Activated CD4-positive, alpha-beta T cell treated with anti-CD3 and anti-CD28 coated beads for 24 hours (primary cell): Measurements from ENCODE around the gene SRGAP1.
"Not testable (repeated sequence)": the region's sequence is repeated elsewhere in the genome, so short reads cannot be mapped to it uniquely, and the experiment has no call there.

Source experiments
- DNase-seq, 2 donors: peaks; one replicate each; pipeline ENCODE4 v3.0.0-alpha.2; 2020; ENCODE audit warnings: low read depth in 2 of 2

SRGAP1 gene

DNA sequence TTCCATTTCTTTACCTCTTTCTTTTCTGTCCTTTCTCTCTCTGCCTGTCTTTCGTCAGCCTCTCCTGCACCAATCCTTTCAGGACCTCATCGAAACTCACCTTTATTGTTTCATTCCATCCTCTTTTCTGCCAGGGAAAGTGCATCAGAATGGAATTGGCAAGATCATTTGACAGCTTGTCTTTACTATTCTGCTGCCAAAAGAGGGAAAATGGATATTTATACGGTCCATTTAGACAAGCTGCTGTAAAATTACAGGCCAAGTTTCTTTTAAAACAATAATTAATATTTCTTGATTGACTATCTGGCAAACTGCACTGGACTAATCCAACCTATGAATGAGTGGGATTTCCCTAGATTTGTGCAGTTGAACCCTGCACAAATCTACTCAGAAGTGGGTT lies 7.6 kb upstream of the SRGAP1 start:
- no peak for DNase-seq

DNA sequence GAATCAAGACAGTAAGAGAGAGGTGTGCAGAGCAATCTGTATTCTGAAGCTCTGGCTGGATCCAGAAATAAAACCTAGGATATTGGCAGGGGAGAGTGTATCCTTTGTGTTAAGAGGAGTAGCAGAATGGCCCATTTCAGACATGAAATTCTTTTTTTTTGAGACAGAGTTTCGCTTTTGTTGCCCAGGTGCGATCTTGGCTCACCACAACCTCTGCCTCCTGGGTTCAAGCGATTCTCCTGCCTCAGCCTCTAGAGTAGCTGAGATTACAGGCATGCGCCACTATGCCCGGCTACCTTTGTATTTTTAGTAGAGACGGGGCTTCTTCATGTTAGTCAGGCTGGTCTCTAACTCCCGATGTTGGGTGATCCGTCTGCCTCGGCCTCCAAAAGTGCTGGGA lies 6.1 kb upstream of the SRGAP1 start:
- no peak for DNase-seq

DNA sequence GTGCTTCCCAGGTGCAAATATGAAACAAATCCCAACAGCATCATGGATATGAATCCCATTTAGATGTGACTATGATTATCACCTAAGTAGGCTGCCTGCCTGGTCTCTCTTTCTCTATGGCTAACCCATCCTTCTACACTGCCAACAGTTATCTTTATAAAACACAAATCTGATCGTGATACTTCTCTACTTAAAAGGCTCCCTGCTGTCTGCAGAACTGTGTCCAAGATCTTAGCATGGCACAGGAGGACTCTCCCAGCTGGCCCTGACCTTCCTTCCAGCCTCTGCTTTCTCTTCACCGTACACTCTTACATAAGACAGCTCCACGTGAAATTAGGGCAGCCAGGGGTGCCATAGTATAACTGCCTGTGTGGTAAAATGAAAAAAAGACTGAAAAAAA lies 3.5 kb upstream of the SRGAP1 start:
- no peak for DNase-seq

DNA sequence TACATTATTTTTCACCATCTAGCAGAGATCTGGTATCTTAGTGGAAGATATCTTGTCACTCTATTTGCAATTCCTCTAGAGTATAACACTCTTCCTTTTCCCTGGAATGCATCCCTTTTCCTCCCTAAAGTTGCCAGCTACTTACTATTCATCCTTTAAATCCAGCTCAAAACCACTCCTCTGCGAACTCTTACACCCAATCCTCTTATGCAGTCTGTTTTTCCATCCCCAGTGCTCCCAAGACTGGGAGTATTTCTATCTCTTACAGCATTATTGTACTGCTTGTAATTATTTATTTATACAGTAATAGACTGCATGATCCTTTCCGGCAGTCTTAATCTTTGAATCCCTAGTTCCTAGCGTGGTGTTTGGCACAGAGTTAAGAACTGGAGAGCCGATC lies 2.9 kb upstream of the SRGAP1 start:
- DNase-seq: no peak

DNA sequence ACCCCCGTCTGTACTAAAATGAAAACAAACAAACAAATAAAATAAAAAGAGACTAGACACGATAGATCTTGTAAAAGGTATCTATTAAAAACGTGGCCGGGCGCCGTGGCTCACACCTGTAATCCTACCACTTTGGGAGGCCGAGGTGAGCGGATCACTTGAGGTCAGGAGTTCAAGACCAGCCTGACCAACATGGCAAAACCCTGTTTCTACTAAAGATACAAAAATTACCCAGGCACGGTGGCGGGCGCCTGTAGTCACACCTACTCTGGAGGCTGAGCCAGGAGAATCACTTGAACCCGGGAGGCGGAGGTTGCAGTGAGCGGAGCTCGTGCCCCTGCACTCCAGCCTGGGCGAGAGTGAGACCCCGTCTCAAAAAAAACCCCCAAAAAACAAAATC lies 1.8 kb upstream of the SRGAP1 start:
- DNase-seq: not testable (repeated sequence)

DNA sequence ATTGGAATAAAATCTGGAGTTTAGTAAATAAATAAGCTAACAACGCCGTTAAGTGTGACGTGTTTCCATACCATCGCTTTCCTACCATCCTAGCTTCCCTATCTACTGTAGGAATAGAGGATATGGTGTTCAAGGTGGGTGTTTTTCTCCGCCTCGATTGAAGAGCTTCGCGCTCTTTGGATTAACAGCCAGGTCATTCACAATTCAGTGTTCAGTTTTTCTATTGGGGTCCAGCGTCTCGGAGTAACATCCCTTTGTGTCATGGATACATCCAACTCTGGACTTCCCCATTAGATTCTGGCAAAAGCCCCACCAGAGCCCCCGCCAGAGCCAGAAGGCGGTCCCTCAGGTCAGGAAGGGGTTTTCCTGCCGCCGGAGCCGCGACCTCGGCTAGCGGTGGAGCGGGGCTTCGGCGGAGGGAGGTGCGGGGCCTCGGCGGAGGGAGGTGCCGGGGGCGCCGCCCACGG lies 1.2 kb upstream of the SRGAP1 start:
- no peak for DNase-seq

DNA sequence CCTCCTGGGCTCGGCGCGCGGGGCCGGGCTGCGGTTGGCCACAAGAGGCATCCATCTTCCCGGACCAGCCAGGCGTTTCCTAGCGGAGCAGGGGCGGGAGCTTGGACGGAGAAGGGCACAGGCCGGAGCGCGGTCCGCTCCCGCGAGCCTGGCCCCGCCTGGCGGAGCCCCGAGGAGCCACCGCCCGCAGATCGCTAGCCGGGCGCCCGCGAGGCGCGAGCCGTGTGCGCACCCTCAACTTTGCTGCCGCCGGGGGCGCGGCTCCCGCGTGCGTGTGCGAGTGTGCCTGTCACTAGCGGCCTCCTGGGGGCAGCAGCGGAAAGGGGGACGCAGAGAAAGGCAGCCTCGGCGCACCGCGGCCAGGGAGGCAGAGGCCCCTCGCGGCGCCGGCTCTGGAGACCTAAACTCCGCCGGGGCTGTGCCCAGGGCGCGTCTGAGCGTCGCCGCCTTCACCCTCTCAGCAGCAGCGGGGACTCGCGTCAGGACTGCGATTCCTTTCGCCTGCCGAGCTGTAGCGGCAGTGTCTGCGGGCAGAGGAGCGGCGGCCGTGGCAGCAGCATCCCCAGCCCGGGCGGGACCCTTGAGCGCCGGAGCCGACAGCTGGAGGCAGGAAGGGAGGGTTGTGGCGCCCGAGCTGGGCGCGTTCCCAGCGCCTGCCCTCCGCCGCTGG lies 644 bp upstream of the SRGAP1 start:
- peak; percentile 51 to 66 for DNase-seq

DNA sequence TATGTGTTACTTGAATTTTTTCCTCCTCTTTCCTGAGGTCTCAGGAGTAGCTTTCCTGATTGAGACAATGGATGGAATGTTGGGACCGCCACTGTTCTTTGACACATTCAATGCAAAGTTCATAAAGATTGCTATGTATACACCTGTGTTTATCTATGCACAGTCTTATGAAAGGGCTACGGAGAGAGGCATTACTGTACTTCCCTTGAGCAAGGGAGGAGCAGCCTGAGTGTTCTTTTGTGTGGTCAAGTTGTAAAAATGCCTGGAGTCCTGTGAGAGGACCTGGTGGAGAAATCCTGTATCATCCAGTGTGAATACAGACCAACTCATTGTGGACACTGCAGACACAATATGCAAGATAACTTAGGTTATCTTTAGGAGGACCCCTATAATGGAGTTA lies 1.2 kb downstream of the SRGAP1 start:
- no peak for DNase-seq

DNA sequence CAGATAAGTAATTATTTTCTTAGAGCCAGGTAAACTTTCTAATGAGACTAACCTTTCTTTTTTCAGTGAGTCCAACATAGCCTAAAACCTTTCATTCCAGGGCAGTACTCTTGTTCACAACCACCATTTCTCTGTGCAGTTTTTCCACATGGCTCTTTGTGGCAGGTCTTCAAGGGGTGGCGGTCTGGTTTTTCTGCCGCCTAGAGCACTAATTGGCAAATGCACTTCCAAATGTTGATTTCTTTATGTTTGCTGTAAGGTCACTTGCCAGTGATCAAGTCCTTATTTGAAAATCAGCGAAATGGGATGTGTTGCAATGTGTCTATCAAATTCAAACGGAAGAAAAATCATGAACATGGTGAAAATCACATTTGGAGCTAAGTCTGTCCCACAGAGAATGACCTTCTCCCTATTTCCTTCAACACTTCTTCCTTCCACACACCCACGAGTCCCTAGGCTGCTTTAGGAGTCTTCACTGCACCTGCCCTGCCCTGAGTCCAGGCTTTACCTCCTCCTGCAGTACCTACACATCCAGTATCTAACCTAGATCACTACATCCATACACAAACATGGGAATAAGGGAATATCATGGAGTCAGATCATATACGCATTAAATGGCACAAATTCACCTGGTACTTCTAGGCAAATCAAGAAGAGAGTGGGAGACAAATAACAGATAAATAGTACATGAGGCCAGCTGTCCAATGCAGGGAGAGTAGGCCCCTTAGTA lies 1.9 kb downstream of the SRGAP1 start:
- no peak for DNase-seq

DNA sequence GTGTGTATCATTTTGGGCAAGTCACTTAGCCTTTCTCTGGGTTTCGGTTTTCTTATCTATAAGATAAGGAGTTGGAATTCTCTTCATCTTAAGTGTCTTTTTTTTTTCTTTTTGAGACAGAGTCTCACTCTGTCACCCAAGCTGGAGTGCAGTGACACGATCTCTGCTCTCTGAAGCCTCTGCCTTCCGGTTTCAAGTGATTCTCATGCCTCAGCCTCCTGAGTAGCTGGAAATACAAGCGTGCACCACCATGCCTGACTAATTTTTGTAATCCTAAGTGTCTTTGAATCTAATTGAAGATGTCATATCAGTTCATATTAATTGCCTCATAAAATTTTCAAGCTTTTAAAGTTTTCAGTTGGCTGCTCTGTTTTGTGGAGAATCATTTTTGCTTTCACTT lies 4.0 kb downstream of the SRGAP1 start:
- DNase-seq: no peak

DNA sequence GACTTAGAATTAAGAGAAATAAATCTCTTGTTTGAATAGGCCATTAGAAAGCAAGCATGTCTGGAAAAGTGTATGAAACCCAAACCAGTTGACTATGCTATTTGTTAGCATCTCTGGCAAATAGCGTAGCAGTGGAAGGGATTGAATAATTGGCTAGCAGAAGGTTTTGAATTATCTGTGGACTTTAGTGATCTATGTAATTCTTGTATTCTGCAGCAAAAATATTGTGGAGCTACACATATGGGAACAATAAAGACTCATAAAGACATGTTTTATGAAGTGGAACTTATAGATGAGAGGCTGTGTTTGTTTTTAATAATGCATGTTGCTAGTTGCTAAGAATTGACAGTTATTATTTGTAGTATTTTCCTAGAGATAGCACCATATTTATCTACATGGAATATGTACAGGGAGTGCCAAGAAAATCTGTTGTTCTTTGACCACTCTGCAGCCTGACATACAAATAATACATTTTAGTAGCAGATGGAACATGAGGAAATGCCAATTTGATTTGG lies 4.7 kb downstream of the SRGAP1 start:
- no peak for DNase-seq

DNA sequence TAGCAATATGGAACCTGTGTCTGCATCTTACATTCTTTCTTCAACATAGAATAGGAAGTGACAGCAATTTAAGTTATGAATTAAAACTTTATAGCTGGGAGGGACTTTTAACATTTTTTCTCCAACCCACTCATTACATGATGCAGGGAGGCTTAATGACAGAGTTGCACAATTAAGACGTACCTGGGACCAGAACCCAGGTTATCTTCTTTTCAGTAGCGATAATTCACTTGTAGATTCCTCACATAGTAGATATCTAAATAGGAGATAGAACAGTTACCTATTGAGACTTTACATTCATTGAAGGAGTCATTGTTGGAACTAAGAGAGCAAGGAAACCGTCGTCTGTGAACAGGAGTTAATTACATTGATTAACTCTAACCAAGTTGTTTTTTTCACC lies 5.1 kb downstream of the SRGAP1 start:
- no peak for DNase-seq

DNA sequence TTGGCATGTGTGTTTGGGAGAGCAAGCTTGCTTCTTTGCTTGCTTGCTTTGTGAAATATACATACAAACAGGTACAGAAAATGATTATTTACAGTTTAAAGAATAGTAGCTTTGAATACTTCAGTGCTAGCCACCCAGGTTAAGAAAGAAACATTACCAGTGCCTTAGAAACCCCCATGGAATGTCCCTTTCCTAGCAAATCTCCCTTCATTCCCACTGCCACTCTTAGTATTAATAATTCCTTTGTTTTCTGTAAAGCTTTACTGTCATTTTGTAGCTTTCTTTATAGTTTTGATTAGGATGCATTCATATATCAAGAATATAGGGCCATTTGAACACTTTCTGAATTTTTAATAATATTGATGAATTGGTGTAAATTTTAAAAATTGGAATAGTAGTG lies 9.5 kb downstream of the SRGAP1 start:
- no peak for DNase-seq

DNA sequence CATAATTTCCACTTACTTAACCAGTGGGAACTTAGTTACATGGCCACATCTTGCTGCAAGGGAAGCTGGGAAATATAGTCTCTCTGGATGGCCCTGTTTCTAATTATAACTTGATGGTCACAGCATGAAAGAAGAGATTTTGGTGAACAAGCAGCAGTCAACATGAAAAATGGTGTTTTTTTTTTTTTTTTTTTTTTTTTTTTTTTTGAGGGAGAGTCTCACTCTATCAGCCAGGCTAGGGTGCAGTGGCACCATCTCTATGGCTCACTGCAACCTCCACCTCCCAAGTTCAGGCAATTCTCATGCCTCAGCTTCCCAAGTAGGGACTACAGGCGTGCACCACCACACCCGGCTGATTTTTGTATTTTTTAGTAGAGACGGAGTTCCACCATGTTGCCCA lies 10.8 kb downstream of the SRGAP1 start:
- DNase-seq: no peak

DNA sequence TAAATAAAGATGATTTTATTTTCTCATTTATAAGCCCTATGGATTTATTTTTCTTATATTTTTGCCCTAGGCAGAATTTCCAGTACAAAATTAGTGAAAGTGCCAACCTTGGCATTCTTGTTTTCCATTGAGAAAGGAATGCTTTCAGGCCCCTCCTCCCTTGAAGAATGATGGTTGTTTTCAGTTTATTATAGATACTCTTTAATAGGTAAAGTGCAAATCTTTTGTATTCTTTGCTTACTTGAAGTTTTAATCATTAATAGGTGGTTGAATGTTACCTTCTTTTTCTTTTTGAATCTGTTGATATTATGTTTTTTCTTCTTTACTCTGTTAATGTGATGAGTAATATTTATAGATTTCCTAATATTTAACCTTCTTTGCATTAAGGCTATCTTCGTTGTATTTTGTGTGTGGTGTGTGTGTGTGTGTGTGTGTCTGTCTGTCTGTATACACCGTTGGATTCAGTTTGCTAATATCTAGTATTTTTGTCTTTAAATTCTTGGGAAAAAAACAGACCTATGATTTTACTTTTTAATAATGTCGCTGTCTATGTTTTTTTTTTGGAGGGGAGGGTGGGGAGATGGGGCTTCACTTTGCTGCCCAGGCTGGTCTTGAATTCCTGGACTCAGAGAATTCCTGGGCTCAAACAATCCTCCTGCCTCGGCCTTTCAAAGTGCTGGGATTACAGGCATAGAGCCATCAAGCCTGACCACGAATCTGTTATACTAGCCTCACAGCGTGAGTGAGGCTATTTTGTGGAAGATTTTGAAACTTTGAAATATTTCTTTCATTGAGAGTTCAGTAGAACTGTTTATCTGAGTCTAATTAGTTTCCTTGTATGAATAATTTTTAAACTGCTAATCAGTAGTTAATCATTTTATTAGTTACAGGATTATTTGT lies 13.5 kb downstream of the SRGAP1 start:
- DNase-seq: no peak

DNA sequence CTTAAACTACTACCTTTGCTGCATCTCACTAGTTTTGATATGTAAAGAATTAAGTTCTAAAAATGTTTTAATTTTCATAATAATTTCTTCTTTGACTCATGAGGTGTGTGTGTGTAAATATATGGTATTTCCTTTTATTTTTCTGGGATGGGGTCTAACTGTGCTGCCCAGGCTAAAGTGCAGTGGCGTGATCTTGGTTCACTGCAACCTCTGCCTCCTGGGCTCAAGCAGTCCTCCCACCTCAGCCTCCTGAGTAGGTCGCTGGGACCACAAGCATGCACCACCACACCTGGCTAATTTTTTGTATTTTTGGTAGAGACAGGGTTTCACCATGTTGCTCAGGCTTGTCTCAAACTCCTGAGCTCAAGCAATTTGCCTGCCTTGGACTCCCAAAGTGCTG lies 15.4 kb downstream of the SRGAP1 start:
- not testable (repeated sequence) for DNase-seq

DNA sequence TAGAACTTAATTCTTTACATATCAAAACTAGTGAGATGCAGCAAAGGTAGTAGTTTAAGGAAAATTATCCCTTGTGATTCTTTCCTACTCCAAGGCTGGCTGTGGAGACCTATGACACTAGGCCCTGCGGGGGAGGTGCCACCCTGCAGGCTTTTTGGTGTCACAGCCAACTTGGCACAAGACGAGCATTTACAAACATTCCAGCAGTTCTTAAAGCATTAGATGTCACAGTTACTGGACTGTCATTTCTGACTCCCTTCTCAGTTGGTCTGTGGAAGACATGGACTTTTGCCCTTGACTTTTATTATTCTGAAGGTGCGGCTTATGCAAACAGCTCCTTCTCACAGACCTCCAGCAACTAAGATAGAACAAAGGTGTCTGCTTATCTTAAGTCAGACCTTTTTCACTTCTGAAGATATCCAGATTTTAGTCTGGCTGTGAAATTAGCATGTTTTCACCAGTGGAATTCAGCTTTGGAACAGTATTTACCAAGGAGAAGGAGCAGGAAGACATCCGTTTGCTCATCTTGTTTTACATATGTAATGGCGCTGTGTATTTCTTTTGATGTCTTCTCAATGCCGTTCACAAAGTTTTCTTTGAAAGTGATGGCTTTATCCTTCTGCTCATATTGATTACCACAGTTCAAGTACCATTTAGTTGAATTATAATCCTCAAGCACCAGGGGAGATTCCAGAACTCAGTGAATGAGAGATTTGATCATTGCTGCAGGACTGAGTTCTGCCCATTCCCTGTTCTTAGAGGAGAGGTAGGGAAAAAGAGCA lies 17.9 kb downstream of the SRGAP1 start:
- DNase-seq: no peak

DNA sequence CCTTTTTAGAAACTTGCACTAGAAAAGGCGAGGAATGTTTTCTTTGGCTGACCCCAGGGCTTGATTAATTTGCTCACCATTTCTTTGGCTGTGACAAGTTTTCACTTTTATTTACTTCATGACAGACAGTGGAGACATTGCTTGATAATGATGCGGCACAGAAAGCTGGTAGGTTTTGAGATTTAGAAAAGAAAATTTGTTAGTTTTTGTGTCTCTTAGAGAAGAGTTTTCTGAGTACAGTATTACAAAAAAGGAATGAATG lies 18.4 kb downstream of the SRGAP1 start:
- DNase-seq: no peak

DNA sequence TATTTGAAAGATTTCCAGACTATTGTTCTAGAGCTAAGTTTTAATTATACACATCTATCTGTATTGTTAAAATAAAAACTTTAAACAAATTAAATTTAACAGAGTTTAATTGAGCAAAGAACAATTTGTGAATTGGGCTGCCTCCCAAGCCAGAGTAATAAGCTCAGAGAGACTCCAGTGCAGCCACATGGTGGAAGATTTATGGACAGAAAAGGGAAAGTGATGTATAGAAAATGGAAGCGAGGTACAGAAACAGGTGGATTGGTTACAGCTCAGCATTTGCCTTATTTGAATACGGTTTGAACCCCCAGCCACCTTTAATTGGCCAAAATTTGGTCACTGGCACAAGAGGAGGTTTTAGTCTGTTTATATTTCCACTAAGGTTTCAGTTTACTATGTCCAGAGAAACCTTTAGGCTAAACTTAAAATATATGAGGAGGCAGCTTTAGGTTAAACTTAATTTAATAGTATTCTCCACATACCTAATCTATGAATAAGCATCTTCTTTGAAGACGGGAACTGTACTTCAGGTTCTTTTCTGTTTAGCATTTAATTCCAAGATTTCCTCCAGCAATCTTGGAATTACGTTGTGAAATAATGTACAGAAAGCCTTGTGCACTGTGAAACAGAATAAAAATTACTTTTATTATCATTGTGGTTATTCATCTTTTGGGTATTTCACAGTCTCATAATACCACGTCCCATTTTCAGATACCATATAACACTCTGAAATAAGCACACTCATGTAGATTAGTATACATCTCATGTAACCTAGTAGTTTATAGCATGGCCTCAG lies 19.4 kb downstream of the SRGAP1 start:
- DNase-seq: no peak

DNA sequence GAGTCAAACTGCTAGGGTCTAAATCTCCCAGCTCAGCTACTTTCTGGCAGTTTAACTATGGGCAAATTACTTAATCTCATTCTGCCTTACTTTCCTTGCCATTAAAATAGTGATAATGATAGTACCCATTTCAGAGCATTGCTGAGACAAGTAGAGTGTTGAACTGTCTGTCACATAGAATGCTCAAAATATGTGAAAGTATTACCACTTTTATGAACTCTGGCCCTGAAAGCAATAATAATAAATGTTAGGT lies 19.9 kb downstream of the SRGAP1 start:
- DNase-seq: no peak

DNA sequence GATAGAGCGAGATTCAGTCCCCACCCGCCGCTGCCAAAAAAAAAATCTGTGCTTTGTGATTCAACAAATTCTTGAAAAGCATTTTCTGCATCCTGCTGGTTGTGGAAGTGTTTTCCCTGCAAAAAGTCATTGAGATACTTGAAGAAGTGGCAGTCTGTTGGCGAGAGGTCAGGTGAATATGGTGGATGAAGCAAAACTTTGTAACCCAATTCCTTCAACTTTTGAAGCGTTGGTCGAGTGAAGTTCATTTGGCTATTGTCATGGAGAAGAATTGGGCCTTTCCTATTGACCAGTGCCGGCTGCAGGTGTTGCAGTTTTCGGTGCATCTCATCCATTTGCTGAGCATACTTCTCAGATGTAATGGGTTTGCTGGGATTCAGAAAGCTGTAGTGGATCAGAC lies 20.9 kb downstream of the SRGAP1 start:
- no peak for DNase-seq
